Measurements from ENCODE around the gene BTBD19.
"Not testable (repeated sequence)": the region's sequence is repeated elsewhere in the genome, so short reads cannot be mapped to it uniquely, and the experiment has no call there.

The BTBD19 gene

DNA sequence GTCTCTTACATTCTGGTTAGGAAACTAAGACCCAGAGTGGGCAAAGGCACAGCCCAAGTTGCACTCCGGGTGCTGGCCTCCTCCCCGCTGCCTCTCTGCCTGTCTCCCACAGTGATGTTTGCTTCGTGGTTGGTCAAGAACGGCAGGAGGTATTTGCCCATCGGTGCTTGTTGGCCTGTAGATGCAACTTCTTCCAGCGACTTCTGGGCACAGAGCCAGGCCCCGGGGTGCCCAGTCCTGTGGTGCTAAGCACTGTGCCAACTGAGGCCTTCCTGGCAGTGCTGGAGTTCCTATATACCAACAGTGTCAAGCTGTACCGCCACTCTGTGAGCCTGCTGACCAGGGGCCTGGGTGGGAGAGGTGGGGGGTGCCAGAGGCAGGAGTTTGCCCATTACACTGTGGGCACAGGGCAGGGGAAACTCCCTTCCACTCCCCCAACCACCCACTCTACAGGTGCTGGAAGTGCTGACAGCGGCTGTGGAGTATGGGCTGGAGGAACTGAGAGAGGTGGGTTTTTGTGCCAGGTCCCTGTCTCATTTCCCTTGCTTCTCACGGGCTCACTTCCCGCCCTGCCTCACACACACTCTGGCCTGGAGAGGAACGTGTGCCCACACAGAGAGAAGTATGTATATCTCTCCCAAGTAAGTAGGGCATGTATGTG is 1.9 kb downstream of the BTBD19 start:
- no peak for DNase-seq

DNA sequence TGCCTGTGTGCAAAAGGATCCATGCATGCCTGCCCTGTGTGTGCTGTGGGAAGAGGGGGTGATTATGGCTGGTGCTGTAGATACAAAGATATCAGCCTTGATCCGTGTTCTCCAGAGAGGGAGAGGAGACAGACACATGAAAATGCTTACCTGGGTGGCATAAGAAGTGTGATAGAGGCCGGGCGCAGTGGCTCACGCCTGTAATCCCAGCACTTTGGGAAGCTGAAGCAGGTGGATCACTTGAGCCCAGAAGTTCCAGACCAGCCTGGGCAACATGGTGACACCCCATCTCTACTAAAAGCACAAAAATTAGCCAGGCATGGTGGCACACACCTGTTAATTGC is 2.4 kb downstream of the BTBD19 start:
- DNase-seq: not testable (repeated sequence)

DNA sequence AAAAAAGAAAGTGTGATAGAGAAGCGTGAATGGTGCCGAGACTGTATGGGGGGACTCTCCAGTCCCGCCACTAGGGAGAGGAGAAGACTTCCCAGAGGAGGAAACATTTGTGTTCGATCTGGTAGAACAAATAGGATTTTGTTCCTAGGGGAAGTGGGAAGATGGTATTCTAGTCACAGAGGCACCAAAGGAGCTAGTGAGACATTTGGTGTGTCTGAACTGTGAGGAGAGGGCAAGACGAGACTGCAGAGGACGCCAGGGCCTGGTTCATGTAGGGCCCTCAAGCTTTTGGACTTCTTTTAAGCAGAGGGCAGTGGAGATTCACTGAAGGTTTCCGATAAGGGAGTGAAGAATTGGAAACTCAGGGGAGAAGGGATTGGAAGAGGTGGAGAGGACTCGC is 2.9 kb downstream of the BTBD19 start:
- no peak for DNase-seq

DNA sequence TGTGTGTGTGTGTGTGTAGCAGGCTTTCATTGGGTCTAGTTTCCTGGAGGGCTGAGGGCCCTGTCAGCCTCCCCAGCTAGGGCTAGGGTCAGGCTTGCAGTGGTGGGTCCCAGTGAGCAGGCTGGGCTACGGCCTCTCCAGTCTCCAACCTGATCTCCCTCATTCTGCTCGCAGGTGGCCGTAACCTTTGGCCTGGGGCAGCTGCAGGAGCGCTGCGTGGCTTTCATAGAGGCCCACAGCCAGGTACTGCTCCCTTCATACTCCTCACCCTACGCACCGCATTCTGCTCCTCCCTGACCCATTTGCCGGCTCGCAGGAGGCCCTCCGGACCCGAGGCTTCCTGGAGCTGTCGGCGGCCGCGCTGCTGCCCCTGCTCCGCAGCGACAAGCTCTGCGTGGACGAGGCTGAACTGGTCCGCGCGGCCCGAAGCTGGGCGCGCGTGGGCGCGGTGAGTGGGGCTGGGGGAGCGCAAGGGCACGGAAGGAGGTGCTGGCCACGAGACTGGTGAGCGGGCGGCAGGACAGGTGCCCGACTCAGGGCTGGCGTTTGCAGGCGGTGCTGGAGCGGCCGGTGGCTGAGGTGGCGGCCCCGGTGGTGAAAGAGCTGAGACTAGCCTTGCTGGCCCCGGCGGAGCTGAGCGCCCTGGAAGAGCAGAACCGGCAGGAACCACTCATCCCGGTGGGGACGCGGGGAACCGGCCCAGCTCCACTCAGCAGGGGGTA is 4.7 kb downstream of the BTBD19 start:
- no peak for DNase-seq

DNA sequence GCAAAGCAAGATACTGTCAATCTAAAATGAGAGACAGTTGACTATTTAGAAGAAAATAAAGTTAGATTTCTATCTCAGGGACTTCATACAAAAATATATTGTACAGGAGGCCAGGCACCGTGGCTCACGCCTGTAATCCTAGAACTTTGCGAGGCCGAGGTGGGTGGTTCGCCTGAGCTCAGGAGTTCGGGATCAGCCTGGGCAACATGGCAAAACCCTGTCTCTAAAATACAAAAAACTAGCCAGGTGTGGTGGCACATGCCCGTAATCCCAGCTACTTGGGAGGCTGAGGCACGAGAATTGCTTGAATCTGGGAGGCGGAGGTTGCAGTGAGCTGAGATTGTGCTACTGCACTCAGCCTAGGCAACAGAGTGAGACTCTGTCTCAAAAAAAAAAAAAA is 7.6 kb downstream of the BTBD19 start:
- DNase-seq: not testable (repeated sequence)

DNA sequence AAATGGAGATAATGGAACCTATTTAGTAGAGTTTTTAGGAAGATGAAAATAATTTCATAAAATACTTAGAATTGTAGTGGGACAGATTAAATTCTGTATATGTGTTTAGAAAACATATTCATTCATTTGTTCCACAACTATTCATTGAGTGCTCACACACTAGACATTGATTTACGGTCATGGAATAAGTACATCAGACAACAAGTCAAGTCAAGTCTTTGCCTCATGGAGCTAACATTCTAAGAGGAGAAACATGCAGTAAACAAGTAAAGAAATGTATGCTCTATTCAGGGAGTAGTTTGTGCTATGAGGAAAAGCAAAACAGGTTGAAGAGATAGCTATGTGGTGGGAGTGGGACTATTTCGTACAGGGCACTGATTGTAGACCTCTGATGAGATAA is 9.0 kb downstream of the BTBD19 start:
- no peak for DNase-seq

DNA sequence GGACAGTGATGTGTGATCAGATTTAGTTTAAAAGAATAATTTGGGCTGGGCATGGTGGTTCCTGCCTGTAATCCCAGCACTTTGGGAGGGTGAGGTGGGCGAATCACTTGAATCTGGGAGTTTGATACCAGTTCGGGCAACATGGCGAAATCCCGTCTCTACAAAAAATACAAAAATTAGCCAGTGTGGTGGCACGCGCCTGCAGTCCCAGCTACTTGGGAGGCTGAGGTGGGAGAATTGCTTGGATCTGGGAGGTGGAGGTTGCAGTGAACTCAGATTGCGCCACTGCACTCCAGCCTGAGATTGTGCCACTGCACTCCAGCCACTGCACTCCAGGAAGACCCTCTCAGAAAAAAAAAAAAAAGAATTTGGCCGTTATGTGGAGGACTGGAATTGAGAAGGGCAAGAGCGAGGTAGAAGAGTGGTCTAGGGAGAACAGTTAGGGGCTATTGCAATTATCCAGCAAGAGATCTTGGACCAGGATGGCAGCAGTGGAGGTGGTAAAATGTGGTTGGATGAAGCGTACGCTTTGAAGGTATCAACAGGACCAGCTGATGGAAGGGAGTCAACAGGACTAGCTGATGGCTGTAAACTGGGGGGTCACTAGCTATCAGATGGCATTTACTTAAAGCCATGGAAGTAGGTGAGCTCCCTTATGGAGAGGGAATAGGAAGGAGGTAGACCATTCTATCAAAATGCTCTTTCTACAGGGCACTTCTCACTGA is 9.6 kb downstream of the BTBD19 start:
- no peak for DNase-seq

DNA sequence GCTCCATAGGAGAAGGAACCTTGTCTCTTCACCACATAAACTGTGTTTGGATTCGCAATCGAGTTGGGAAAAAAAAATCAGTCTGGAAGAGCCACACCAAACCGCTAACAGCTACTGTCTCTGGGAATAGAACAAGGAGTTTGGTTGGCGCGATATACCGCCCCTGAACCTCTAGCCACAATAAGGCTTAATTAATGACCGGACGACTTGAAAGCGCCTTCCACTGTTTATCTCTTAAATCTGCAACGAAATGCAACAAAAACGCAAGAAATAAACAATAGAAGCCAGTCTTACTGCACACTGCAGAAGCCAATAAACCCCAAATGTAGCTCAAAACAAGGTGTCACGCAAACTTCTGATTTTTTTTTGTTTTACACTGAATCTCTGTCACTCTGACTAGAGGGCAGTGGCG is 10.9 kb downstream of the BTBD19 start:
- no peak for DNase-seq

DNA sequence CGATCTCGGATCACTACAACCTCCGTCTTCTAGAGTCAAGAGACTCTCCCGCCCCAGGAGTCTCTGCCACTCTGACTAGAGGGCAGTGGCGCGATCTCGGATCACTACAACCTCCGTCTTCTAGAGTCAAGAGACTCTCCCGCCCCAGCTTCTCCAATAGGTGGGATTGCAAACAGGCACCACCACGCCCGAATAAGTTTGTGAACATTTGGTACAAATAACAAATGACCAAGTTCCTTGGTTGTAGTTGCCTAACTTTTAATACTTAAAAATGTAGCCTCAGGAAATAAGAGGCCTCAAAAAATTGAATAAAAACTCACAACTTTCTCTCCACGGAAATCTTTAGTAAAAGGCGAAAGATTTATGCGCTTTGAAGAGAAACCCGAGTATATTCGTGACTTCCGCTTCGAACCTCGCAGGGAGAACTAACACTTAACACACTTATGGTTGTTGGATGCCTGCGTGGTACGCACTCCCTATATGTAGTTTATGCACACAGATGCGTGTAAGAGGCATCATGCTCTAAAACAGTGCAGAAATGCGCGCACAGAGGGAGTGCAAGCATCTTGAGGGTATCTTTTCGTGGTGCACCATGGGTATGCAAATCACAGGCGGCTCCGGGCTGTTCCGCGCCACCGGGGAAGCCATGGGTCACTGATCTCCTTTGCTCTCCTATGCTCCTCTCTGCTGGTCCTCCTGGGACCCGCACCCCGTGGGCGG is 11.4 kb downstream of the BTBD19 start:
- DNase-seq: peak; percentile 96 to 97

DNA sequence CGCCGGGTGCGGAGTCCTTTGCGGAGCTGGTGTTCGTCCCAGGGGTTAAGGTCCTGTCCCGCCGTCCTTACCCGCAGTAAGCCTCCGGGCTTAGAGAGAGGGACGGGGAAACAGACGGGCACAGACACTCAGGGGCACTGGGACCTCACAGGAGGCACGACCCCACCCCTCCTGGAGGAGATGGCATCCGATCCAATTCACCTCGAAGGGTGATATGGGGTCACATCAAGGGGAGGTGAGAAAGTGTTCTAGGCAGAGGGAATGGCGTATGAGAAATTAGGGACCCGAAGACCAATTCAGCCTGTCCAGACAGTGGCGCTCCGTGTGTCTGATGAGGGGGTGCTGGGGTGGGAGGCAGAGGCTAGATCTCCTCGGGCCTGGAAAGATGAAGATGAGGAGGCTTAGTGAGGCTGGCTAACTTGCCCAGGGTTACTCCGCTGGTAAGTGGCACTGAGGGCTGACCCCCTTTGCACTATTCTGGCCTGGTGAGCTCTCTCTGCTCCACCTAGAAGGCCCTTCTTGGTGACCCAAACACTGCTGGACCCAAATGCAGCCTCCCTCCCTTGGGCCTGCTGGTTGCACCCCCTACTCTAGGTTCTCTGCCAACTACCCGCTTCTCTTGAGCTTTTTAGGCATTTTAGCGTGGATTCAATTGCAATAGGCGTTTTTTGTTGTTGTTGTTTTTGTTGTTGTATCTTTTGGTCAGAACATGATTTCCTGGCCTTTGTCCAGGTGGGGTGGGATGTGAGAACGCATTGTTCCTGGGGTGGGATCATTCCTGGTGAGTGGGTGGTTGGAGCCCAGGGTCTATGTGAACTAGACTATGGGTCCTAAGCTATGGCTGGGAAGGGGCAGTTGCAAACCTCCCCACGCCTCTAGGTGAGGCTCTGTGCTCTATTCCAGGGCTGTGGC is 12.3 kb downstream of the BTBD19 start:
- no peak for DNase-seq

DNA sequence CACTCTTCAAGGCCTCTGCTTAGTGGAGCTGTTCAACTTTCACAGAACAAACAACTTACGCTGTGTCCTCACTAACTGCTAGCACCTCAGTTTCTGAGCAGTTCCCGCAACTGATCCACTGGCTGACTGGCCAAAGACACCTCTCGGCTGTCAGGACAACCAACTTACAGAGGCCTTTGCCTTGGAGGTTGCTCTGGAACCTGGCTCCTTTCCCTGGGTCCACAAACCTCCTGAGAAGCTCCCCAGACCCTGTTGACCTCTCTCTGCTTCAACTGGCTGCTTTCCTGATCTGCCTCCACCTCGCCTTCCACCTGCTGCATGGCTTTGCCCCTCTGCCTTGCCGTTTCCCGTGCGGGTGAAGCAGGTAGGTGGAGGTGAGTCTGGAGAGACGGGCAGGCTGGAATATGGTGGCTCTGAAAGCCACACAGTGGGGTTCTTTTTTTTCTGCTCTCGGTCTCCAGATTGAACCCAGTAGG is 13.0 kb downstream of the BTBD19 start:
- no peak for DNase-seq

DNA sequence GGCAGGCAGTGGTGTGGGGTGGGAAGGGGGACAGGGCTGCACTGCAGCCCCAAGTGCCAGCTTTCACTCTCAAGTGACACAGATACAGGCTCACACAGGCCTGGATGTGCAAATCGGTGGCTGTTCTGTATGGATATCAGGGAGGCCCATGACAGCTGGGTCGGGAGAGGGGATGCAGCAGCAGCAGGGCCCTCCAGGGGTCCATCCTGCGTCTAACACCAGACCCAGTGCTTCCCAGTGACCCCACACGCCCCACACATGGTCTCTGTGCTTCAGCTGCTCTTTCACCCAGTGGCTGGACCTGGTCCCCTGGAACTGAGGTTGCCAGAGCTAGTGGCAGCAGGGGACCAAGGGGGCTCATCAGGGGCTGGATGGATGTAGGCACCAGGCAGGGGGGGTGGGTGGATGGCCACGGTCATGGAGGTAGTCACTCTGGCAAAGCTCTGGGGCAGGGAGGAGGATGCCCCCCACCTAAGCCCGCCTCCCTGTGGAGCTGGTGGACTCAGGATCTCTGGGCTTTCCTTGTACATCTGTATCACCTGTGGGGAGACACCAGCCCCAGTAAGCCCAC is 13.9 kb downstream of the BTBD19 start:
- no peak for DNase-seq

DNA sequence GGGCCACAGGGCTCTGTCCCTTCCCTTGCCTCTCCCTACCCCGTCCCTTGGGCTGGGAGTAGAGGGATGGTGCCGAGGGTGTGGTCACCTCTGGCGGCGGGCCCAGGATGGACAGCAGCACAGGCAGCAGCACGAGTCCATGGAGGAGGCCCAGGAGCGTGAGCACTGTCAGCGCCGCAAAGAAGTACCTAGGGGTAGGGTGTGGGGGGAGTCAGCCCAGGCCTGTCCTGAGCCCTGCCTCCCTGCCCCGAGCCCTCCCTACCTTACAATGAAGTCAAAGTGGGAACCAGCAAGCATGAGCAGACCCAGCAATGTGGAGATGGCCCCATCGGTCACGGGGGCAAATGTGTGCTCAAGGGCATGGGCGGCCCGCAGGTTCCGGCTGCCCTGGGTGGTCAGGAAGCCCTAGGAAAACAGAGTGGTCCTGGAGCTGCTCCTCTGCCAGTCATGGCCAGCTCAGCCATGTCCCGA is 14.7 kb downstream of the BTBD19 start:
- no peak for DNase-seq

DNA sequence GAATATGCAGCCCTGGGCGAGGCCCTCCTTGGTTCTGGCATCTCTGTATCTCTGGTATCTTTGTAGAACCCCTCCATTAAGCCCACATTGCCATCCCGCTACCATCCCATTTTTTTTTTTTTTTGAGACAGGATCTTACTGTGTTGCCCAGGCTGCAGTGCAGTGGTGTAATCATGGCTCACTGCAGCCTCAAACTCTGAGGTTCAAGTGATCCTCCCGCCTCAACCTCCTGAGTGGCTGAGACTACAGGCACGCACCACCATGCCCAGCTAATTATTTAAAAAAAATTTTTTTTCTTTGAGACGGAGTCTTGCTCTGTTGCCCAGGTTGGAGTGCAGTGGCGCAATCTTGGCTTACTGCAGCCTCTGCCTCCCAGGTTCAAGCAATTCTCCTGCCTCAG is 16.1 kb downstream of the BTBD19 start:
- DNase-seq: not testable (repeated sequence)

DNA sequence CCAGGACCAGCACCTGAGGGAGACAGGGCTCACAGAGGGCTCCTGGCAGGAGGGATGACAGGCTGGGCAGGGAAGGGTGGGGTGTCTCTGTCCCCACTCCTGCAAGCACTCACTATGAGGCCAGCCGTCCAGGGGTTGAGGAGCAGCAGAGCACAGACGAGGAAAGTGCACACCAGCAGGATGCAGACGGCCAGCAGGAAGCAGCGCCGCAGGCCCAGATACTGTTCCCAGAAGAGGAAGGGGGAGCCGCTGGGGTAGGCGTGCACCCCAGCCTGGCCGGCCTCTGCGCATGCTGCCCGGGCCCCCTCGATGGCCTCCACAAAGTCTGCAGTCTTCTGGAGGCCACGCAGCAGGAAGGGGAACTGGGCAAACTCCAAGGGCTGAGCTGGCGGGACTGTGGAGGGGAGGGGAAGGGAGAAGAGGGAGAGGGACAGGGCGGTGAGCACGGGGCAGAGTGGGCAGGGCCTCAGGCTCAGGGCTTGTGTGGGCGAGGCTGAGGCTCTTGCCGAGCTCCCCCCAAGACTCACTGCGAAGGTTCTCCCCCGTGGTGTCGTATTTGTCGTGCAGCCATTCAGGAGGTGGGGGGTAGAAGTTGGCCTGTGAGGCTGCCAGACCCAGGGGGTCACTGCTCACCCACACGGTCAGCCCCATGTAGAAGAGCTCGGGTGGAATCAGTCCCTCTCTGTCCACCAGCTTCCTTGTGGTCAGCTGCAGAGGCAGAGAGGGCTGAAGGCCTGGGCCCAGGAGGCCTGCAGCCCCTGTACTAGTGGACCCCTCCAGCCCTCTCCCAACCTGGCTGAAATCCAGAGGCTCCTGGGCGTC is 18.3 kb downstream of the BTBD19 start:
- no peak for DNase-seq

DNA sequence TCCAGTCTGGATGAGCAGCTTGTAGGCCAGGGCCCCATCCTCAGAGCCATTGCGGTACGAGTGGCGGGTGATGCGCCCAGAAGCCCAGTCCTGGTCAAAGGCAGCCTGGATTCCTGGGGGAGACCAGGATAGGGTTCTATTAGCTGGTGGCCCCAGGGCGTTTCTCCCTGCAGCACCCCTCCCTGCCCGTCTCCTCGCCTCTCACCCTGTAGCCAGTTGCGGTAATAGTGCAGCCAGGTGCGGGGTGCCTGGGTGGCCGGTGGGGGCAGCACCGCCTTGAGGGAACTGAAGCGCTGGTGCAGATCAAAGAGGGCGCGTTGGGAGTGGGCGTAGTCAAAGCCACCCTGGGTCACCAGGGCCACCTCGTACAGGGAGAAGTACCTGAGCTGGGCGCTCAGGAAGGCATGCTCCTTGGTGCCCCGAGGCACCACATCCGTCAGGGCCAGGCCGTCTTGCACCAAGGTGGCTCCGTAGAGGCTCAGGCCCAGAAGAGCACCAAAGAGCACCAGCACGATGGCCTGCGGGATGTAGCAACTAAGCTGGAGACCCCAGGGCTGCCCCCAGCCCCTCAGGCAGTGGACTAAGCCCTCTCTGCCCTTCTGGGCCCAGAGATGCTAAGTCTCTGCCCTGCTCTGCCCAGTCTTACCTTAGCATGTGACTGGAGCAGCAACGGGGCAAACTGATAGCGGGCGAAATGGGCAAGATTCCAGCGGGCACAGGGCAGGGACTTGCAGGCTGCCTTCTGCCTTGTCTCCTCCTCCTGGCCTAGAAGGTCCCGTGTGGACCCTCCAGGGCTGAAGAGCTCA is 19.1 kb downstream of the BTBD19 start:
- no peak for DNase-seq

DNA sequence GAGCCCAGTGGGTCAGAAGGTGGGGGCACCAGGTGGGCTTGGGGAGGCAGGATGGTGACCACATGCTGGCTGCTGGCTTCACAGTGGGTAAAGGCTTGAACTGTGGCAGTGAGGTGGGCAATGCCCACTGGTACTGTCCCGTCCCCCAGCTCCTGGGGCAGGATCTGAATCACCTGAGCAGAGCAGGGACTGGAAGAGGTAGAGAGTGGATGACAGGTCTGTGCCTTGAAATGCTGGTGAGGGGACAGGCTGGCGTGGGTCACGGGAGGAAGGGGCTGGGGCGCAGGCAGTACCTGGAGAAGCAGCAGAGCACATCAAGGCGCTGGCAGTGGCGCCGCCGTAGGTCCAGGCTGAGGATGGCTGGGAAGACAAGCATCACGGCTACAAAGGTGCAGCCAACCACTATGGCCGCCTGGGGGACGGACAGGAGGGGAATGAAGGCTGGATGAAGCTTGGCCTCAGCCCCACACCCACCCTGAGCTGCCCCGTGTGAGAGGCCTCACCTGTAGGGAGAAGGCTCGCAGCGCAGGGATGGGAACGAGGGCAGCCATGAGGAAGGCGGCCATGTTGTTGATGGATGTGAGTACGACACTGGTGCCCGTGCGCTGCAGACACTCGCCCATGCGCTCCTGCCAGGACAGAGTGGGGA is 19.8 kb downstream of the BTBD19 start:
- DNase-seq: no peak

DNA sequence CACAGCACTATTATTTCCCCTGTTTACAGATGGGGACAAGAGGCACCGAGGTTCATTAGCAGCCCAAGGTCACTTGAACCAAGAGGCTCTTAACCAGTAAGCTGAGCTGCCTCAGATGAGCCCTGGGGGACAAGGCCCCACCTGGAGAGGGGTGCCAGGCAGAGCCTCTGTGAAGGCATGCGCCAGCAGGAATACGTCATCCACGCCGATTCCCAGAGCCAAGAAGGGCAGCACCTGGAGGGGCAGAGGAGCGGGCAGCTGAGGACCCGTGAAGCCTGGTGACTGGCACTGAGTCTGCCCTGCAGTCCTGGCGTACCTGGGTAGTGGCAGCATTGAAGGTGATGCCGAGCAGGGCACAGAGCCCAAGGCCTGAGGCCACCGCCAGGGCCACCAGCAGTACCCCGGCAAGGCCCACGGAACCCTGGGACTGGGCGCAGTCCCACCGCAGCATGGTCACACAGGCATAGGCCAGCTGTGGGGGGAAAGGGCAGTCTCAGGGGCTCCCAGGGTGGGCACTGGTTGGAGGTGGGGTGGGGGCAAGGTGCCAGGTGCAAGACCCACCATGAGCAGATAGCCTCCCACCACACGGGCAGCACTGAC is 20.6 kb downstream of the BTBD19 start:
- no peak for DNase-seq
